Breast epithelium (tissue), 3 donors: ENCODE results near the gene CSNK2A1.

Source experiments
- POLR2A ChIP-seq: fragments of 450-650 bp; IDR thresholded peaks from one replicate; pipeline ENCODE4 v1.6.1; 2016; ENCODE audit warnings: antibody characterized with exemption, mild to moderate bottlenecking, moderate library complexity
- POLR2AphosphoS5 ChIP-seq, 3 donors: sonication (generic); formaldehyde crosslinking; IDR thresholded peaks; one replicate each; pipeline ENCODE4 v1.6.1; 2017; ENCODE audit warnings: antibody characterized with exemption in 3 of 3

DNA sequence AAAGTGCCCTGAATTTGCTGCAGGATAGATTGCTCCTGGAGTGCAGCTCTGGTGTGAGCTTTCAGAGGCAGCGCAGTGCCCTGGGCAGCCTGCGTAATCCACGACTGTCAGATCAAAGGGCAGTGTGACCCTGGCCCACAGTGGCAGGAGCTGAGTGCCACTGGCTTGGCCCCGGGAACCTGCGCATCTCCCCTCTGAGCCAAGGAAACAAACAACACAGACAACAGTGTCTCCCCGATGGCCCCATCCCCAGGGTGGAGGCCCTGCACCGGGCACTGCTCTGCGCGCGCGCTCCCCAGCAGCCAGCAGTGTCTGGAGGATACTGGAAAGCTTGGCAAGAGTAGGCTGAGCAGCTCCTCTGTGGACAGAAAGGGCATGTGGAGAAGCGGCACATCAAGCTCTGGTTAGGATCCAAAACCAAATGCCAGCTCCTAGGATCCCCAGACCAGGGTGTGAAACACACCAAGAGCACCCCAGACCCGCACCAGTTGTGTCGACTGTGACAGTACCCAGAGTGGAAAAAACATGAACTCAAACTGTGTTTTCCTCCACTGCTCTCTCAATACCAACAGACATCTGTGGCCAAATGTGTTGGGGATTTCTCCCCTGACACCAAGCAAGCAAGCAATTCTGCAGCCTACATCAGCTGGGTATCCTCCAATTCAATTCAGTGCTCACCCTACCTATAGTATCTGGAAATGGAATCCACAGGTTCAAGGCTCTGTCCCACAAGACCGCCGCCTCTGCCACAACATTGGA is 108.8 kb downstream of the CSNK2A1 start:
- no peak for TF ChIP-seq POLR2A
- TF ChIP-seq POLR2AphosphoS5 (IDR thresholded peaks at IDR 0.05) = no peak
